ENCODE measurements around the gene B4GALT2.

The B4GALT2 gene

DNA sequence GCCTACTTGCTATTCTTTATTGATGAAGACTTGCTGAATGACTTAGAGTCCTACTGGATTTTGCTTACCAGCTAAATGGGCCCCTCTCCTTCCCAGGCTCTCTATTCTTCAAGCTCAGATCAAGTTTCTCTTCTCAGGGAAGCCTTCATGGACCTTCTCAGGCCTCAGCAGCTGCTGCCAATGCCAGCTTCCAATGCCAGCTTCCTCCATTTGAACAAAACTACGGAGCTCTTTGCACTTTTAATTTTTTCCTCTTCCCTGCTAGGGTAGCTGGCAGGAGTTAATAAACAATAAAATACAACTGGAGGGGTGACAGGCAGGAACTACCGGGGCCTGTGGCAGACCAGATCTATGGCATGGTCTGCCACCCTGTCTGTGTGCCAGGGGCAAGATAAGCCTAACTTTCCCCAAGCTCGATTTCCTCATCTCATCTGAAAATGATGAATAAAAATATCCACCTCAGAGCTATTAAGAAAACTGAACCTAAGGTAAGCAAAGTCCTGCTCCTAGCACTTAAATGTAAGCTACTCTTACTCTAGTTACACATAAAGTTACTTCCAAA lies 33.3 kb upstream of the B4GALT2 start:
- H3K27ac ChIP-seq = peak overlapping the region; percentile 77
- no peak for DNase-seq (ENCODE audit: low read depth, low spot score)

- H3K27ac ChIP-seq = peak within 1 kb of the TSS; percentile 77
- peak; percentile 83 for DNase-seq (ENCODE audit: low read depth, low spot score)
Observed at GRCh38 chr1:43946236-43947060, 32.6 kb upstream of the B4GALT2 start, which contains the start of gene IPO13. Gene IPO13 (plus strand): TSS chr1:43946950. CDS start chr1:43947601, 651 bp downstream.

DNA sequence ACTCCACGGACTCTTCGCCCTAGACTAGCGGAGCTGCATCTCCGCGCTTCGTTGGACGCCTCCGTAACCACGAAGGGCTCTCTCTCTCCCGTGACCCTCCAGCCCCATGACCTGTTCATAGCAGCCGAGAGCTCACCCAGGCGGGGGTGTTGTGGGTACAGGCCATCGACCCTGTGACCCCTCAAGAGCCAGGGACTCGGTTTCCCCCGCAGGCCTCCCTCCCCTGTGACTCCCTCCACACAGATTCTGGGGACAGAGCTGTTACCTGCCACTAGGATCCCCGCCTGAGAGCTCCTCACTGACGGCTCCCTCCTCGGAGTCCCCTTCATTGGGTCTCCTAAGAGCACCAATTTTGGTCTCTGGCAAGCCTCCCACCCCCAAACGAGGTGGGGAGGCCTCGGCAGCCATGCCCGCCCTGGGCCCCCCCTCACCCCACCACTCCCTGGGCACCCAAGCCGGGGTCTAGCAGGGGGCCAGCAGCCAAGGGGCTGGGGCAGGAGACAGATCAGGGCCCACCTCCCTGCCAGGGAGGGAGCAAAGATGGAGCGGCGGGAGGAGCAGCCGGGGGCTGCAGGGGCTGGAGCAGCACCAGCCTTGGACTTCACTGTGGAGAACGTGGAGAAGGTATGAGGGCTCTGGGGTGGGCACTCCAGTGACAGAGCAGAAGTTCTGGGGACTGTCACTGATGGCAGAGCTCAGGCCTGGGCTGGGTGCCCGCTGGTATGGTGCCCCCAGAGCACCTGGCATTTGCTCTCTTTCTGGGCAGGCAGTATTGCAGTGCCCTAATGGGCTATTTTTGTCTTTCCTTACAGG lies 31.7 kb upstream of the B4GALT2 start:
- peak overlapping the region; percentile 77 for H3K27ac ChIP-seq
- DNase-seq (ENCODE audit: low read depth, low spot score) = no peak

DNA sequence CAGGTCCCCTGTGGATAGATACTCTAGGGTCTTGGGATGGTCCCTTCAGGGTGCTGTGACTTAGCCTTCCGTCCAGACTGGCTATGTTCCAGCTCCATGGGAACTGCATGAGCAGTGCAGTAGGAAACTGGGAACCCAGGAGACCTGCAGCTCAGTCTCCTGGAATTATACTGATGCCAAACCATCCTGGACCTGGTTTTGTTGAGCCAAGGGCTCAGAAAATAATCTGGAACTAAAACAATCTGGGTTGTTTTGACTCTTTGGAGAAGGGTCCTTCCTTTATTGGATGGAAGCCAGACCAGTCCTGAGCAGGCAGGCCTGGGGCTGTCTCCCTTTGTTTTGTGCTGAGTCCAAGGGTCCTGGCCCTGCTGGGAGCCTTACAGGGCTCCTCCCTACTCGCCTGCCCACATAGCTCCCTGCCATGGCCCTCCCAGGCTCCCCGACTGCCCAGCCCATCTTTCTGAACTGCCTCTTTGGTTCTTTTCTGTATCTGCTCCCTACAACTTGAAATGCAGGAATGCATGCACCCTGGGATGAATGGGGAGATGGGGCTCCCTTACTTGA lies 31.1 kb upstream of the B4GALT2 start:
- DNase-seq (ENCODE audit: low read depth, low spot score) = no peak
- H3K27ac ChIP-seq = no peak overlapping the region

- H3K27ac ChIP-seq = no peak overlapping the region
- no peak for DNase-seq (ENCODE audit: low read depth, low spot score)
Observed at GRCh38 chr1:43949678-43950077, 29.3 kb upstream of the B4GALT2 start.

- DNase-seq (ENCODE audit: low read depth, low spot score) = no peak
- no peak overlapping the region for H3K27ac ChIP-seq
Observed at GRCh38 chr1:43951021-43951985, 27.7 kb upstream of the B4GALT2 start.

DNA sequence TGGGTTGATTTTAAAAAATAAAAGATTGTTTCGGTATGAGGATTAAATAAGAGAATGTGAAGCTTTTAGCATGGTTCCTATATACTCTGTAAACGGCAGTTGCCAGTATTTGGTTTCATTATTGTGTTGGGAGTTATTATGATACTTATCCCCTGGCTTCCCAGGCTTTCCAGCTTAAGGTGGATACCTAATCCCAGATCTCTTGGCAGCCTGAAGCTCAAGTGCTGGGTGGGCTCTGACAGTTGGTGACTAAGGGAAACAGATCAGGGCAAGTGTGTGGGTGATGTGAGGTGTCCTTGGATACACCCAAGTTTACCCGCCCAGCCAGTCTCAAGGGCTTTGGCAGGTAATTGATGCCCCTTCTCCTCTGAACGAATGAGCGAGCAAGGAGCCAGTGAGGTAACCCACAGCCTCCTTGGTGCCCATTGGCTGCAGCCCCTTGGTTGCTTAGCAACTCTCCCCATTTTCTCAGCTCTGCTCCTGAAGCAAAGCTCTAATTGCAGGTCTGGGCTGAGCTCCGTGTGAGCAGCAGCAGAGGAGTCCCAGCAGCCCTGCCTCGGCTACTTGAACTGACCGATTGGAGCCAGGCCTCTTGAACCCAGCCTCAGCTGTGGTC lies 26.2 kb upstream of the B4GALT2 start:
- no peak for DNase-seq (ENCODE audit: low read depth, low spot score)
- H3K27ac ChIP-seq = no peak overlapping the region

DNA sequence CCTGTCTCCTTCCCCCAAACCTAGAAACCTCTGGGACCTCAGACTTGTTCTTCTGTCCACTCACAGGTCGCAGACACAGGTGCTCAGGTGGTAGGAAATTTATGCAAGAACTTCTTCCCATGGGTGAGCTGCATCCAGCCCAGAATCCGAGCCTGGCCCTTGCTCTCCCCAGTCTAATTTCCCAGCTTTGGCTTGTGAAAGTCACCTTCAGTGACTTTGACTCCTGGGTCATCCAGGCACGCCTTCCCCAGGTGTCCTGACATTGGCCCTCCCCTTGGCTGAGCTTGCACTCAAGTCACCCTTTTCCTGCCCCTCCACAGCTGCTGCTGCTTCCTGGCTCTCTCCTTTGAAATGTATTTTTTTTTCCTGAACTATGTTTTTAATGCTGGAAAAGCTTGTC lies 25.6 kb upstream of the B4GALT2 start:
- DNase-seq (ENCODE audit: low read depth, low spot score) = no peak
- H3K27ac ChIP-seq = no peak overlapping the region

GRCh38 chr1:43954036-43954435 lies 25.0 kb upstream of the B4GALT2 start:
- no peak overlapping the region for H3K27ac ChIP-seq
- DNase-seq (ENCODE audit: low read depth, low spot score) = no peak

DNA sequence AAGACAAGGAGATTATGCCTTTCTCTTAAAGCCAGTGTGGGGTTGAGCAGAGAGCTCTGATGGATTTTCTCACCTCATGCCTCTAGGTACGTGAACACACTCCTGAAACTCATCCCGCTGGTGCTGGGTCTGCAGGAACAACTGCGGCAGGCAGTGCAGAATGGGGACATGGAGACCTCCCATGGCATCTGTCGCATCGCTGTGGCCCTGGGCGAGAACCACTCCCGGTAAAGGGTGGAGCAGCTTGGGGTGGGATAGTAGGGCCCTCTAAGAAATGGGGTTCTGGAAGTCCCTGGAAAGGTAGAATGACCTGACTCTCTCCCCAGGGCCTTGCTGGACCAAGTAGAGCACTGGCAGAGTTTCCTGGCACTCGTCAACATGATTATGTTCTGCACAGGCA lies 22.8 kb upstream of the B4GALT2 start:
- DNase-seq (ENCODE audit: low read depth, low spot score) = no peak
- H3K27ac ChIP-seq = no peak overlapping the region

DNA sequence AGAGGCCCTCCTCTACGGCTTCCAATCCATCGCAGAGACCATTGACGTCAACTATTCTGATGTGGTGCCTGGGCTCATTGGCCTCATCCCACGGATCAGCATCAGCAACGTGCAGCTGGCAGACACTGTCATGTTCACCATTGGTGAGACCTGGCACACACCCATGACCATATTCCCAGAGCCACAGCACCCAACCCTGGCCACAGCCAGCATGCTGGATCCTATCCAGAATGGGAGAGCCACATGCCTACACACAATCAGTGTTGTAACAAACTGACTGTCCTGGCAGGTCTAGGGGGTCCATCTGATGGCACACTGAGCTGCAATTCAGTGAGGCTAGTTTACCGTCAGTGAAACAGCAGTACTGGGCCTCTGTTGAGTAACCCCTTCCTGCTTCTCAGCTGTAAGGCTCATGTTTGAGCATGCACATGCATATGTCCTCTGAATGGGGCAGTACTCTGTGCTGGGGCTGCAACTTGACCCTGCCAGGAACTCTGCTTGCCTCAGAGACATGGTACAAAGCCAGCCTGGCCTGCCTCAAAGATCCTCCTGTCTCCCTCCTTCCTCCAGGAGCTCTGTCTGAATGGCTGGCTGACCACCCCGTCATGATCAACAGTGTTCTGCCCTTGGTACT lies 21.5 kb upstream of the B4GALT2 start:
- DNase-seq (ENCODE audit: low read depth, low spot score) = no peak

DNA sequence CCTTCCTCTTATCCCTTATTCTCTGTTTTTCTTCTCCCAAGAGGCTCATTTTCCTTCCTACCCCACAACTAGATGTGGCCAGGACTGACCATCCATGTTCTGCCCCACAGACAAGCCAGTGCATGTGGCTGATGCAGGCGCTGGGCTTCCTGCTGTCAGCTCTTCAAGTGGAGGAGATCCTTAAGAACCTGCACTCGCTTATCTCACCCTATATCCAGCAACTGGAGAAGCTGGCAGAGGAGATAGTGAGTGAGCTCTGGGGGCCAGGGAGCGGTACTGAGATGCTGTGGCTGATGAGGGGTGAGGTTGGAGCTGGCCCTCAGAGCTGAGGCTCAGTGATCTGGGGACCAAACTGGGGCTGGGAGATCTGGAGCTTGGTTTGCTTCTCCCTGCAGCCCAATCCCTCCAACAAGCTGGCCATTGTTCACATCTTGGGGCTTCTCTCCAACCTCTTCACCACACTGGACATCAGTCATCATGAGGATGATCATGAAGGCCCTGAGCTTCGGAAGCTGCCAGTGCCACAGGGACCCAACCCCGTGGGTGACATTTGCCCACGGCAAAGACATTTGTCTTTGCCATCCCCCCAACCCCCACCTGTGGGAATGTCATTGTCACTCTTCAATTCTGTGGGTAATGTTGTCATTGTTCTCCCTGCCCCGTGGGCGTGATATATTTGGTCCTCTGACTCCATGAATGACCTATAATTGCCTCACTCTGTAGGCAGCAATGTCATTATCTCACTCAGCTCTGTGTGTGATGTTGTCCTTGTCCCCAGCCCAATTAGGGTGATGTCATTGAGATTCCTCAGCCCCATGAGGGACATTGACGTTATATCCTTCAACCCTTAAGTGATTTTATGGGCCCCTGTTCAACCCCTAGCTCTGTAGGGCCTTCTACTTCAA lies 20.4 kb upstream of the B4GALT2 start:
- DNase-seq (ENCODE audit: low read depth, low spot score) = no peak
- H3K27ac ChIP-seq = no peak overlapping the region

More for the DNA sequence above, 21.5 kb upstream of the B4GALT2 start:
- H3K27ac ChIP-seq = no peak overlapping the region

DNA sequence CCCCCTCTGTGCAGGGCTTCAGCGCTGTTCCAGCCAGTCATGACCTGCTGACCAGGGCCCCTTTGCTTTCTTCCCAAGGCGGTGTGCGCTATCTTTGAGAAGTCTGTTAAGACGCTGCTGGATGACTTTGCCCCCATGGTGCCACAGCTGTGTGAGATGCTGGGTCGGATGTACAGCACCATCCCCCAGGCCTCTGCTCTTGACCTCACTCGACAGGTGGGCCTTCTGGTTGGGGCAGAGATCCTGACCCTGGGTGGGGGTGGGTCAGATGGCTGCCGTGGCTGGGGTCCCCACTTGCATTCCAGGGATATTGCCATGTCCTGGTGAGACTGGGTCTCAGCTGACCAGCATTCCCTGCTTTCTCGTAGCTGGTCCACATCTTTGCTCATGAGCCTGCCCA lies 18.2 kb upstream of the B4GALT2 start:
- no peak for DNase-seq (ENCODE audit: low read depth, low spot score)
- H3K27ac ChIP-seq = no peak overlapping the region

GRCh38 chr1:43961692-43962091 lies 17.3 kb upstream of the B4GALT2 start:
- H3K27ac ChIP-seq = no peak overlapping the region

GRCh38 chr1:43962324-43962723 lies 16.7 kb upstream of the B4GALT2 start:
- no peak for DNase-seq (ENCODE audit: low read depth, low spot score)
- no peak overlapping the region for H3K27ac ChIP-seq

More at GRCh38 chr1:43961692-43962091, 17.3 kb upstream of the B4GALT2 start:
- DNase-seq (ENCODE audit: low read depth, low spot score) = no peak

DNA sequence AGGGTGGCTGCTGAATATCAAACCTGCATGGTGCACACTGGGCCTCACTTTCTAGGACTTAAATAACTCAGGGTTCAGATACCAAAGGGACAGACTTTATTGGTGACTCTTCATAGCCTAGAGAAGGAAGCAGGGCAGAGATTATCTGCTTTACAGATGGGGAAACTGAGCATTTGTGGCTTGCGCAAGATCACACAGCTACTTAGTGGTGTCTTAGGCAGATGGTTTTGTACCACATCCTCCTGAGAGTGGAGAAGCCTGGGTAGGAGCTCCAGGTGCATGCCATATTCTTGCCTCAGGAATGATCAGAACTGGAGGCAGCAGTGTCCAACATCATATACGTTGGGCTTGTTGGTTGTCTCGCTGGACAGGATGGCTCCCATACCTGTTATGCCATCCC lies 16.0 kb upstream of the B4GALT2 start:
- no peak overlapping the region for H3K27ac ChIP-seq

GRCh38 chr1:43963890-43964289 lies 15.1 kb upstream of the B4GALT2 start:
- H3K27ac ChIP-seq = no peak overlapping the region
- no peak for DNase-seq (ENCODE audit: low read depth, low spot score)

More for the DNA sequence above, 16.0 kb upstream of the B4GALT2 start:
- no peak for DNase-seq (ENCODE audit: low read depth, low spot score)

GRCh38 chr1:43965316-43965715 lies 13.7 kb upstream of the B4GALT2 start:
- no peak for DNase-seq (ENCODE audit: low read depth, low spot score)

More at GRCh38 chr1:43965316-43965715, 13.7 kb upstream of the B4GALT2 start:
- no peak overlapping the region for H3K27ac ChIP-seq

All from epithelial cell of prostate (primary cell).